ENCODE measurements around the gene CDH7. TPM values are rescaled to one million over a fixed set of nuclear protein-coding genes. Genes with fewer than 3 reads are reported as not detected.

CDH7 gene
- total RNA-seq, 1 donor from 2014 or later, result 0.79 TPM

- DNase-seq, result no peak
These were observed 171.3 kb downstream of the CDH7 start for GRCh38 chr18:65922103-65922502.

GRCh38 chr18:65924904-65925303 is 174.1 kb downstream of the CDH7 start:
- DNase-seq, result no peak

GRCh38 chr18:65934874-65935273 is 184.1 kb downstream of the CDH7 start:
- DNase-seq, result no peak

GRCh38 chr18:65936678-65937077 is 185.9 kb downstream of the CDH7 start:
- DNase-seq, result no peak

- DNase-seq, result no peak
These were observed 186.4 kb downstream of the CDH7 start for GRCh38 chr18:65937180-65937579.

- no peak for DNase-seq
These were observed 188.0 kb downstream of the CDH7 start for GRCh38 chr18:65938592-65939372.

Measured in skin of body (tissue), 2 donors.